ENCODE data around the gene NASP. TPM values are rescaled to one million over a fixed set of nuclear protein-coding genes. Genes with fewer than 3 reads are reported as not detected.

The NASP gene
- total and polyA plus RNA-seq, 2 donors (not counting 3 experiments of a cell fraction or from before 2014, with no cell fraction given), result 101 to 149 TPM

- no peaks in the 10 kb centered on the region for H3K27me3 ChIP-seq (ENCODE audit: control insufficient read depth in 2 of 2, insufficient read depth in 2 of 2, low read length in 2 of 2)
- no peak overlapping the region for H3K27ac ChIP-seq (ENCODE audit: insufficient read depth, low read depth, low read length)
- no peak overlapping the region for H3K4me2 ChIP-seq (ENCODE audit: insufficient read depth, low read length)
- no peak overlapping the region for H3K9ac ChIP-seq (replicated peaks; ENCODE audit: extremely low read depth, insufficient read depth, low read length)
- H3K4me3 ChIP-seq (replicated peaks in 1 of 3; ENCODE audit: insufficient read depth in 1 of 3, low read depth in 1 of 3, low read length in 3 of 3), result no peak overlapping the region
- FAIRE-seq, result no peak
- no peak overlapping the region for H2AFZ ChIP-seq (ENCODE audit: low read depth, low read length)
- no peak for DNase-seq (ENCODE audit: low read depth, low spot score)
- POLR2A ChIA-PET, result interaction anchor here (0.5 kb wide), 1 partner anchor 49 kb away, joined by 4 read pairs; no protein-coding TSS in a partner anchor
- intact Hi-C loops (cut with micrococcal nuclease) (no loop called here), dilution Hi-C loops (cut with MboI; ENCODE audit: extremely low pct_ligation_motif_present, low sequenced_read_pairs) (no loop called here)
- no TSS peak for BruUV-seq (replicated peaks)
- no peaks in the 10 kb centered on the region for H4K20me1 ChIP-seq (replicated peaks; ENCODE audit: control insufficient read depth, extremely low read depth, insufficient read depth, low read length)
- H3K79me2 ChIP-seq (ENCODE audit: control insufficient read depth, insufficient read depth, low read length), result peaks cover 11% of the 10 kb centered on the region
- TF ChIP-seq EZH2 (IDR thresholded peaks at IDR 0.05; ENCODE audit: borderline replicate concordance, low read depth, low read length, severe bottlenecking) (no peak), GATA2 (IDR thresholded peaks at IDR 0.05; ENCODE audit: insufficient read depth, insufficient read length, low read depth, low read length) (no peak), POLR2A (IDR thresholded peaks at IDR 0.05; ENCODE audit: low read depth, low read length) (no peak), FOS (IDR thresholded peaks at IDR 0.05; ENCODE audit: borderline replicate concordance, insufficient read depth, low read length) (no peak), MYC (IDR thresholded peaks at IDR 0.05; ENCODE audit: low read depth, low read length) (no peak)
- TF ChIP-seq, protein P1, sequence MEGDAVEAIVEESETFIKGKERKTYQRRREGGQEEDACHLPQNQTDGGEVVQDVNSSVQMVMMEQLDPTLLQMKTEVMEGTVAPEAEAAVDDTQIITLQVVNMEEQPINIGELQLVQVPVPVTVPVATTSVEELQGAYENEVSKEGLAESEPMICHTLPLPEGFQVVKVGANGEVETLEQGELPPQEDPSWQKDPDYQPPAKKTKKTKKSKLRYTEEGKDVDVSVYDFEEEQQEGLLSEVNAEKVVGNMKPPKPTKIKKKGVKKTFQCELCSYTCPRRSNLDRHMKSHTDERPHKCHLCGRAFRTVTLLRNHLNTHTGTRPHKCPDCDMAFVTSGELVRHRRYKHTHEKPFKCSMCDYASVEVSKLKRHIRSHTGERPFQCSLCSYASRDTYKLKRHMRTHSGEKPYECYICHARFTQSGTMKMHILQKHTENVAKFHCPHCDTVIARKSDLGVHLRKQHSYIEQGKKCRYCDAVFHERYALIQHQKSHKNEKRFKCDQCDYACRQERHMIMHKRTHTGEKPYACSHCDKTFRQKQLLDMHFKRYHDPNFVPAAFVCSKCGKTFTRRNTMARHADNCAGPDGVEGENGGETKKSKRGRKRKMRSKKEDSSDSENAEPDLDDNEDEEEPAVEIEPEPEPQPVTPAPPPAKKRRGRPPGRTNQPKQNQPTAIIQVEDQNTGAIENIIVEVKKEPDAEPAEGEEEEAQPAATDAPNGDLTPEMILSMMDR (IDR thresholded peaks at IDR 0.05; ENCODE audit: extremely low read depth in 1 of 2, insufficient read depth in 1 of 2, low read depth in 1 of 2, low read length in 2 of 2), result no peak
- TF ChIP-seq, protein P2, sequence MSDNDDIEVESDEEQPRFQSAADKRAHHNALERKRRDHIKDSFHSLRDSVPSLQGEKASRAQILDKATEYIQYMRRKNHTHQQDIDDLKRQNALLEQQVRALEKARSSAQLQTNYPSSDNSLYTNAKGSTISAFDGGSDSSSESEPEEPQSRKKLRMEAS (IDR thresholded peaks at IDR 0.05; ENCODE audit: insufficient read depth, insufficient read length), result no peak
- CTCF ChIA-PET, result interaction anchor here (0.8 to 1.5 kb wide), 3 partner anchors 25 to 227 kb away, joined by 3 read pairs; no protein-coding TSS in a partner anchor
- no peaks in the 10 kb centered on the region for H3K9me1 ChIP-seq (replicated peaks; ENCODE audit: control insufficient read depth, extremely low read depth, insufficient read depth, low read length)
- H3K9me3 ChIP-seq (replicated peaks; ENCODE audit: control insufficient read depth, insufficient read depth, low read length), result no peaks in the 10 kb centered on the region
- peaks cover 25 to 27% of the 10 kb centered on the region in 2 experiments for H3K36me3 ChIP-seq (ENCODE audit: control insufficient read depth in 2 of 2, extremely low read depth in 1 of 2, insufficient read depth in 2 of 2, low read length in 2 of 2)
- no peaks in the 10 kb centered on the region for H3K4me1 ChIP-seq (ENCODE audit: control insufficient read depth, extremely low read depth, insufficient read depth, low read length)
These were observed 70.9 kb downstream of the NASP start for GRCh38 chr1:45654540-45655280.

All from endothelial cell of umbilical vein (primary cell).